Caco-2 (cell line): ENCODE data around the gene DOCK9. TPM values are rescaled to one million over a fixed set of nuclear protein-coding genes. Genes with fewer than 3 reads are reported as not detected.
"Not testable (repeated sequence)": the region's sequence is repeated elsewhere in the genome, so short reads cannot be mapped to it uniquely, and the experiment has no call there.

Experiments
- BruUV-seq: library from RNA; stranded (reverse); fragments of 400-500 nt; replicated peaks from 2 replicates; lab custom pipeline; 2021; lab: Mats Ljungman, UMichigan
- CTCF ChIA-PET: fragments of 300-600 bp; sonication (Branson Sonifier 250); formaldehyde crosslinking; loops from one replicate; lab custom pipeline; 2022; ENCODE audit warnings: antibody characterized with exemption; lab: Charles Lee
- POLR2A ChIA-PET: fragments of 300-600 bp; sonication (Branson Sonifier 250); formaldehyde crosslinking; loops from one replicate; lab custom pipeline; 2022; ENCODE audit warnings: antibody characterized with exemption; lab: Charles Lee
- DNase-seq, 2 experiments: peaks; one replicate each; pipeline versions ENCODE4 v3.0.0 to v3.0.0-alpha.2; 2020 to 2022
- H3K27me3 ChIP-seq: replicated peaks from 2 replicates; pipeline ENCODE4 v1.6.0; 2011; ENCODE audit warnings: low read length; ENCODE audit not compliant: control insufficient read depth, insufficient read depth
- H3K36me3 ChIP-seq: 2 replicates; pipeline ENCODE4 v1.5.1; 2011; ENCODE audit warnings: low read length; ENCODE audit not compliant: control insufficient read depth, insufficient read depth
- H3K4me1 ChIP-seq: fragments of 250-450 bp; sonication (Bioruptor Pico); 2 replicates; pipeline ENCODE4 v1.5.1; 2020; ENCODE audit warnings: mild to moderate bottlenecking
- H3K4me3 ChIP-seq: 2 replicates; pipeline ENCODE4 v1.5.1; 2011; ENCODE audit warnings: low read depth, mild to moderate bottlenecking, control low read depth, low read length
- H3K9me3 ChIP-seq: fragments of 250-450 bp; sonication (Bioruptor Pico); 2 replicates; pipeline ENCODE4 v1.5.1; 2020; ENCODE audit warnings: mild to moderate bottlenecking, moderate library complexity
- H3K27ac Mint-ChIP-seq: one replicate; pipeline ENCODE4 v1.8.0; 2022; ENCODE audit warnings: mixed read lengths; ENCODE audit not compliant: unreplicated experiment
- H3K27me3 Mint-ChIP-seq: one replicate; pipeline ENCODE4 v1.8.0; 2022; ENCODE audit warnings: mixed read lengths; ENCODE audit not compliant: insufficient read depth, unreplicated experiment
- H3K36me3 Mint-ChIP-seq: one replicate; pipeline ENCODE4 v1.8.0; 2022; ENCODE audit warnings: mild to moderate bottlenecking, mixed read lengths; ENCODE audit not compliant: insufficient read depth, unreplicated experiment
- H3K4me1 Mint-ChIP-seq: one replicate; pipeline ENCODE4 v1.8.0; 2022; ENCODE audit warnings: low read depth, mixed read lengths; ENCODE audit not compliant: unreplicated experiment
- H3K4me3 Mint-ChIP-seq: one replicate; pipeline ENCODE4 v1.8.0; 2022; ENCODE audit warnings: mild to moderate bottlenecking, moderate library complexity, mixed read lengths; ENCODE audit not compliant: unreplicated experiment
- H3K9me3 Mint-ChIP-seq: one replicate; pipeline ENCODE4 v1.8.0; 2022; ENCODE audit warnings: mixed read lengths; ENCODE audit not compliant: unreplicated experiment
- CTCF ChIP-seq, 2 experiments: fragments of 200-600 bp in 1 of 2; IDR thresholded peaks; 1 replicate in 1 of 2; 2 replicates in 1 of 2; pipeline versions ENCODE4 v1.5.1 to v1.8.0; 2011 to 2022; ENCODE audit warnings: antibody characterized with exemption in 1 of 2, control low read depth in 1 of 2, inconsistent platforms in 1 of 2, low read depth in 1 of 2, low read length in 1 of 2, mild to moderate bottlenecking in 1 of 2, moderate library complexity in 1 of 2; ENCODE audit not compliant: insufficient read depth in 1 of 2, severe bottlenecking in 1 of 2, unreplicated experiment in 1 of 2
- intact Hi-C: fragments of 100-400 bp; cut with micrococcal nuclease; formaldehyde crosslinking; loops from one replicate; pipeline ENCODE4 v1.10.0; 2022; ENCODE audit not compliant: unreplicated experiment
- total RNA-seq: library from RNA; stranded (reverse); gene quantifications from 2 replicates; pipeline ENCODE4 v1.2.3, GENCODE V29; 2022

DOCK9 gene
- total RNA-seq, 1 experiment from 2014 or later: 260 TPM

DNA sequence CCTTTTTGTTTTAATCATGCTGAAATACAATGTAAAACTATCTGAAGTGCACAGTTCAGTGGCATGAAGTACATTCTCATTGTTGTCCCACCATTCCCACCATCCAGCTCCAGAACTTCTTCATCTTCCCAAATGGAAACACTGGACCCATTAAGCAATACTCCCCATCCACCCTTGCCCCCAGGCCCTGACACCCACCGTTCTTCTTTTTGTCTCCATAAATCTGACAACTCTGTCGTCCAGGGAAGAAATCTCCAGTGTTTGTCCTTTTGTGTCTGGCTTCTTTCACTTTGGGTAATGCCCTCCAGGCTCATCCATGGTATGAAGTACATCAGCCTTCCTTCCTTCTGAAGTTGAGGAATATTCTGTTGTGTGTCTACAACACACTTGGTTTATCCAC lies 222.7 kb downstream of the DOCK9 start:
- Mint-ChIP-seq H3K4me1 (peaks cover 14% of the 10 kb centered on the region), H3K27ac (no peak overlapping the region), H3K9me3 (peaks cover 22% of the 10 kb centered on the region), H3K36me3 (no peaks in the 10 kb centered on the region), H3K27me3 (peaks cover 3% of the 10 kb centered on the region), H3K4me3 (no peak overlapping the region)
- H3K4me3 ChIP-seq: no peak overlapping the region
- BruUV-seq: no TSS peak
- ChIA-PET CTCF (no interaction called here), POLR2A (no interaction called here)
- H3K27me3 ChIP-seq: no peaks in the 10 kb centered on the region
- intact Hi-C loops: no loop called here
- H3K4me1 ChIP-seq: peaks cover 4% of the 10 kb centered on the region
- TF ChIP-seq CTCF (IDR thresholded peaks at IDR 0.05; ENCODE audit: insufficient read depth in 1 of 2, low read depth in 1 of 2, low read length in 1 of 2, severe bottlenecking in 1 of 2, unreplicated experiment in 1 of 2): no peak
- H3K9me3 ChIP-seq: no peaks in the 10 kb centered on the region; the same call in 1 of the 2 replicates
- DNase-seq: no peak
- H3K36me3 ChIP-seq: no peaks in the 10 kb centered on the region

DNA sequence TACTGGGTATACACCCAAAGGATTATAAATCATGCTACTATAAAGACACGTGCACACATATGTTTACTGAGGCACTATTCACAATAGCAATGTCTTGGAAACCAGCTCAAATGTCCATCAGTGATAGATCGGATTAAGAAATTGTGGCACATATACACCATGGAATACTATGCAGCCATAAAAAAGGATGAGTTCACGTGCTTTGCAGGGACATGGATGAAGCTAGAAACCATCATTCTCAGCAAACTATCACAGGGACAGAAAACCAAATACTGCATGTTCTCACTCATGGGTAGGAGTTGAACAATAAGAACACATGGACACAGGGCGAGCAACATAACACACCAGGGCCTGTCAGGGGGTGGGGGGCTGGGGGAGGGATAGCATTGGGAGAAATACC lies 223.4 kb downstream of the DOCK9 start:
- CTCF ChIA-PET, H3K27ac Mint-ChIP-seq, DNase-seq, BruUV-seq, H3K36me3 Mint-ChIP-seq, H3K4me3 ChIP-seq, H3K27me3 ChIP-seq, H3K9me3 ChIP-seq, POLR2A ChIA-PET, H3K4me1 ChIP-seq, H3K36me3 ChIP-seq, H3K27me3 Mint-ChIP-seq, H3K4me3 Mint-ChIP-seq: not testable (repeated sequence)
- intact Hi-C loops: loop anchor here (5.0 kb wide), 2 partner anchors 47 to 88 kb away; no protein-coding TSS in a partner anchor
- peaks cover 20% of the 10 kb centered on the region for H3K9me3 Mint-ChIP-seq
- H3K4me1 Mint-ChIP-seq: peaks cover 14% of the 10 kb centered on the region

DNA sequence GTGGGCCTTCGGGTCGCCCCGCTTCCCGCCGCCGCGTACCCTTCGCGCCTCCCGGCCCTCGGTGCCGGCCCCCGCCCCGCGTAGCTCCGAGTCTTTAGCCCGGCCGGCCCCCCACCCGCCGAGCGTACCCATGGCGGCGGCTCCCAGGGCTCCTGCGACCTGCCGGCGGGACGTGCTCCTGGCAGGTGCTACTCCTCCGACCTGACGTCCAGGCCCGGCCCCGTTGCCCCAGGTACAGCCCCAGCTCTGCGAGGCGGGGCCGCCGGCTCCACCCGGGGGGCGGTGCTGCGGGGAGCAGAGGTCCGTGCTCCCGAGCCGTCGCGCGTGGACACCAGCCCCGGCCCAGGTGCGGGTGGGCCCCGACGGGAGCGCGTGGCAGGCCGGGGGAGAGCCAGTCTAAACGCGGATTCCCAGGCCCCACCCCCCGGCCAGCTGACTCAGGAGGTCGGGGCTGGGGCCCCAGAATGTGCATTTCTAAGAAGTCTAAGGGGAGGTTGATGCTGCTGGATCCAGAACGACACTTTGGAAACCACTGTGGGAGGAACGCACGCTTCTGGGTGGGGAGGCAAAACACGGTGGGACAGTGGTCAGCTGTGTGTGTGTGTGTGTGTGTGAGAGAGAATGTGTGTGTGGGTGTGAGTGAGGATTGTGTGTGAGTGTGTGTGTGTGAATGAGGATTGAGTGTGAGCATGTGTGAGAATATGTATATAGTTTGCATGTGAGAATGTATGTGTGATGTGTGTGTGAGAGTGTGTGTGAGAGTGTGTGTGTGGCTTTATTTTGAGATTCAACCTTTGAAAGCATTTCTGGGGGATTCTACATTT lies 225.2 kb downstream of the DOCK9 start, which contains the start of gene SLC15A1:
SLC15A1 (minus strand) TSS at position 206 of the 824 bp plus-strand sequence; CDS start at position 132, 74 bp downstream.
- Histone ChIP-seq H3K4me3 (peak within 1 kb of the TSS; percentile 81), H3K9me3 (no peaks in the 10 kb centered on the region), H3K4me1 (peaks cover 6% of the 10 kb centered on the region), H3K27me3 (no peaks in the 10 kb centered on the region), H3K36me3 (no peaks in the 10 kb centered on the region)
- peak within 1 kb of the TSS; percentile 74 for H3K4me3 Mint-ChIP-seq
- BruUV-seq: no TSS peak
- peaks cover 14% of the 10 kb centered on the region for H3K4me1 Mint-ChIP-seq
- DNase-seq: peak; percentile 66 to 74
- H3K9me3 Mint-ChIP-seq: peaks cover 14% of the 10 kb centered on the region
- H3K27me3 Mint-ChIP-seq: peaks cover 3% of the 10 kb centered on the region
- TF ChIP-seq CTCF (IDR thresholded peaks at IDR 0.05; ENCODE audit: insufficient read depth in 1 of 2, low read depth in 1 of 2, low read length in 1 of 2, severe bottlenecking in 1 of 2, unreplicated experiment in 1 of 2): no peak
- H3K36me3 Mint-ChIP-seq: peaks cover 6% of the 10 kb centered on the region
- ChIA-PET CTCF (interaction anchor here (1.2 kb wide), 1 partner anchor 23 kb away, joined by 5 read pairs; no protein-coding TSS in a partner anchor), POLR2A (interaction anchor here (0.5 to 0.8 kb wide), 2 partner anchors 212 to 456 kb away, joined by 4 read pairs; no protein-coding TSS in a partner anchor)
- intact Hi-C loops: loop anchor here (2.0 to 5.0 kb wide), 4 partner anchors 14 to 90 kb away; no protein-coding TSS in a partner anchor
- H3K27ac Mint-ChIP-seq: peak within 1 kb of the TSS; percentile 62
